ENCODE data around the gene IFNAR1. TPM values are rescaled to one million over a fixed set of nuclear protein-coding genes. Genes with fewer than 3 reads are reported as not detected.

The IFNAR1 gene
- total RNA-seq, 1 donor from 2014 or later, result 20.4 TPM

DNA sequence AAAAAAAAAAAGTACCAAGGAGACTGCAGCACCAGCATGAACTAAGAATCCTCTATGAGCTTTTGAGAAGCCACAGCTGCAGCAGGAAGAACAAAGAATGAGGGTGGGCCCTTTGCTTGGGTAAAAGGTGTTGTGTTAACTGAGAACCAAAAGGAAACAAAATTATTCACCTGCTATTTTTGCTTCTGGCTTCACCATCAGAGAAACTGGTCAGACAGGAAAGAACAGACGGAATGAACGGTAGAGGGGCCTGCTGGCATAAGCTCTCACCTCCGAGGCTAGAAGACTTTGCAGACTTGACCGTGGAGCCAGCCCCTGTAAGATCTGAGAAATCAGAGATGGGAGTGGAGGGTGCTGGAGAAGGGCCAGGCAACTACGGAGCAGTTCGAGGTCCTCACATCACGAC is 31.0 kb upstream of the IFNAR1 start:
- Mint-ChIP-seq H3K4me1 (ENCODE audit: low read depth) (peaks cover 18% of the 10 kb centered on the region), H3K27me3 (ENCODE audit: insufficient read depth) (no peaks in the 10 kb centered on the region), H3K36me3 (ENCODE audit: low read depth) (peaks cover 39% of the 10 kb centered on the region), H3K4me3 (no peak overlapping the region), H3K9me3 (peaks cover 4% of the 10 kb centered on the region), H3K27ac (peak overlapping the region; percentile 47)
- no peak for DNase-seq (ENCODE audit: low spot score)
- intact Hi-C loops (cut with micrococcal nuclease), result no loop called here

- DNase-seq (ENCODE audit: low spot score), result no peak
- Mint-ChIP-seq H3K36me3 (ENCODE audit: low read depth) (peaks cover 39% of the 10 kb centered on the region), H3K4me1 (ENCODE audit: low read depth) (peaks cover 38% of the 10 kb centered on the region), H3K9me3 (peaks cover 4% of the 10 kb centered on the region), H3K27me3 (ENCODE audit: insufficient read depth) (no peaks in the 10 kb centered on the region), H3K4me3 (no peak overlapping the region), H3K27ac (no peak overlapping the region)
- intact Hi-C loops (cut with micrococcal nuclease), result no loop called here
These were observed 28.6 kb upstream of the IFNAR1 start for GRCh38 chr21:33296156-33296555.

DNA sequence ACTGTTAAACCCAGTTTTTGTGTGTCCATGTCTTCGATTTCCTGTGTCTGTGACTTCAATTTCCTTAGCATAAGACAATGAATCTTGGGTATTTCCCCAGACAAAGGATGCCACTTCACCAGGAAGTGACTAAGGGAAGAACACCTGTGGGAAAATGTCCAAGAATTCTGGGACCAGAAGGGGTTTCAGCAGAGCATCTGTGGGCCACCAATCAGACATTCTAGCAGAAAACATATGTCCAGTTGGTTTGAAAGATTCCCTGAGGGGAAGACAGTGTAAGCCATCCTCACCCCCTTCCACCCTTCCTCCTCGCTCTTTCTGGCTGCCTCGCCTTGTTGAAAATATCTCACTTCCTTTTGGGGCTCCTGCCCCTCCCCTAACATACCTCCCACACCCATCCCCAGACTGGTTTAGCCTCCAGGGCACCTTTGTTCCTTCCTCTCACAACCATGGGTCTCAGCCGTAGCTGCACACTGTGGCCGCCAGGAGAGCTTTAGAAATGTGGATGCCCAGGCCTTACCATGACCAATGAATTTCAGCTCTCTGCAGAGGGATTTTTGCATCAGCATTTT is 25.5 kb upstream of the IFNAR1 start:
- Mint-ChIP-seq H3K9me3 (peaks cover 4% of the 10 kb centered on the region), H3K27me3 (ENCODE audit: insufficient read depth) (no peaks in the 10 kb centered on the region), H3K4me3 (peak overlapping the region; percentile 51), H3K36me3 (ENCODE audit: low read depth) (peaks cover 20% of the 10 kb centered on the region), H3K27ac (peak overlapping the region; percentile 80), H3K4me1 (ENCODE audit: low read depth) (peaks cover 38% of the 10 kb centered on the region)
- DNase-seq (ENCODE audit: low spot score), result peak; percentile 16
- intact Hi-C loops (cut with micrococcal nuclease), result no loop called here

GRCh38 chr21:33300701-33301631 is 23.8 kb upstream of the IFNAR1 start:
- H3K4me1 Mint-ChIP-seq (ENCODE audit: low read depth), result peaks cover 38% of the 10 kb centered on the region
- peak overlapping the region; percentile 42 for H3K27ac Mint-ChIP-seq
- DNase-seq (ENCODE audit: low spot score), result no peak
- H3K9me3 Mint-ChIP-seq, result peaks cover 4% of the 10 kb centered on the region
- no peak overlapping the region for H3K4me3 Mint-ChIP-seq
- H3K36me3 Mint-ChIP-seq (ENCODE audit: low read depth), result peaks cover 14% of the 10 kb centered on the region
- intact Hi-C loops (cut with micrococcal nuclease), result no loop called here
- no peaks in the 10 kb centered on the region for H3K27me3 Mint-ChIP-seq (ENCODE audit: insufficient read depth)

DNA sequence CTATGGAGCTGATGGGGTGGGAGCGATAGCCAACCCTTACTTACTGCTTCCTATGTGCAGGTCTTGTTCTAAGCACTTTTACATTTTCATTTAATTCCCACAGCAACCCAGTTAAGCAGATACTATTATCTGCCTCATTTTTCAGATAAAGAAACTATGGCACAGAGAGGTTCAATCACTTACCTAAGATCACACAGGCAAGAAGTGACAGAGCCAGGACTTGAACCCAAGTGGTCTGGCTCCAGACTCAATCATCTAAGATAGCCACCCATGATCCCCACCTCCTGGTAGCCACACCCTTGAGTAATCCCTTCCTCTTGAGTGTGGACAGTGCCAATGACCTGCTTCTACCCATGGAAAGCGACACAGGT is 23.2 kb upstream of the IFNAR1 start:
- intact Hi-C loops (cut with micrococcal nuclease), result no loop called here
- H3K4me1 Mint-ChIP-seq (ENCODE audit: low read depth), result peaks cover 38% of the 10 kb centered on the region
- H3K9me3 Mint-ChIP-seq, result peaks cover 4% of the 10 kb centered on the region
- H3K27me3 Mint-ChIP-seq (ENCODE audit: insufficient read depth), result no peaks in the 10 kb centered on the region
- no peak overlapping the region for H3K27ac Mint-ChIP-seq
- DNase-seq (ENCODE audit: low spot score), result no peak
- H3K4me3 Mint-ChIP-seq, result no peak overlapping the region
- H3K36me3 Mint-ChIP-seq (ENCODE audit: low read depth), result peaks cover 10% of the 10 kb centered on the region

DNA sequence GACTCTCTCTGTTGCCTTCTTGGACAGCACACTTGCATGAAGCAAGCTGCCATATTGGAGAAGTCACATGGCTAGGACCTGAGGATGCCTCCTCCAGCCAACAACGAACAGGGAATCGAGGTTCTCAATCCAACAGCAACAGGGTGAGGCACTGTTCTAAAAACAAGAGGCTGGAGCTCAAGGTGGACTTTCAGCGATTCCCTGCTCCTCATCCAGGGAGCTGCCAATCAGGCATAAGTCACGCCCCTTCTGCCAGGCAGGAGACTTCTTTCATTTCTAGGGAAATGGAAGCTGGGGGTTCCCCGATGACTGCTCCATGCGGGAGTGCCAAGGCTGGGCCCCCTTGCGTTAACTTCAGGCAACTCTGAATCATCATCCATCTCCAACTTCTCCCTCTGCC is 22.7 kb upstream of the IFNAR1 start:
- H3K27me3 Mint-ChIP-seq (ENCODE audit: insufficient read depth), result peaks cover 1% of the 10 kb centered on the region
- no peak for DNase-seq (ENCODE audit: low spot score)
- H3K9me3 Mint-ChIP-seq, result peaks cover 4% of the 10 kb centered on the region
- peaks cover 9% of the 10 kb centered on the region for H3K36me3 Mint-ChIP-seq (ENCODE audit: low read depth)
- H3K4me3 Mint-ChIP-seq, result no peak overlapping the region
- H3K27ac Mint-ChIP-seq, result no peak overlapping the region
- intact Hi-C loops (cut with micrococcal nuclease), result no loop called here
- peaks cover 38% of the 10 kb centered on the region for H3K4me1 Mint-ChIP-seq (ENCODE audit: low read depth)

DNA sequence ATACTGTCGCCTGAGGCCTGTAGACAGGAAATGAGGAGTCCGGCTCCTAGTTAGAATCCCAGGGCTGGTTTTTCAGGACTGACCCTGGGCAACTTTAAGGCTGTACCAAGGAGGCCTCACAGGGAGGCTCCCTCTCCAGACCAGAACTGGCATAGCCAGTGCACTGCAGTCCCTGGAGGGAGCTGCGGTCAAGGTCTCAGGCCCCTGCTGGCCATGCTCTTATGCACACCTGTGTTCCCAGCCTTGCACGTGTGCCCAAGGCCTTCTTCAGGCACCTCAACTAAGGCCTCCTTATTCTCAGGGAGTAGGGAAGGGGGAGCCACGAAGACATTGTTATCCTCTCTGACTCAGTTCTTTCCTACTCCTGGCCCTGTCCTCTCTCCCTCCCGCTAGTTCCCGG is 22.0 kb upstream of the IFNAR1 start:
- Mint-ChIP-seq H3K9me3 (peaks cover 4% of the 10 kb centered on the region), H3K4me3 (no peak overlapping the region), H3K27me3 (ENCODE audit: insufficient read depth) (peaks cover 4% of the 10 kb centered on the region), H3K4me1 (ENCODE audit: low read depth) (peaks cover 34% of the 10 kb centered on the region), H3K27ac (no peak overlapping the region), H3K36me3 (ENCODE audit: low read depth) (peaks cover 3% of the 10 kb centered on the region)
- intact Hi-C loops (cut with micrococcal nuclease), result no loop called here
- DNase-seq (ENCODE audit: low spot score), result no peak

DNA sequence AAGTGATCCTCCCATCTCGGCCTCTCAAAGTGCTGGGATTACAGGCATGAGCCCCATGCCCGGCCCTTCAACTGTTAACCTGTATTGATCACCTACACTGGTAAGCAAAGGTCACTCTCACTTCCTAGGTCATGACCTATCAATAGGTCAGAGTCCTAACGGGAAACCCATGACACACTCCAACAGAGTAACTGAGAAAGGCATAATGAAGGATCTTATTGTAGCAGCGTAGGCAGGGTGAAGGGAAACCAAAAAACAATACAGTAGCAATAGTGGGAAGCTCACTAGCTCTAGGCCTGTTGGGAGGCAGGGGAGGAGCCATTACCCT is 19.5 kb upstream of the IFNAR1 start:
- peaks cover 5% of the 10 kb centered on the region for H3K9me3 Mint-ChIP-seq
- H3K4me3 Mint-ChIP-seq, result no peak overlapping the region
- intact Hi-C loops (cut with micrococcal nuclease), result no loop called here
- no peak for DNase-seq (ENCODE audit: low spot score)
- H3K36me3 Mint-ChIP-seq (ENCODE audit: low read depth), result no peaks in the 10 kb centered on the region
- peaks cover 14% of the 10 kb centered on the region for H3K4me1 Mint-ChIP-seq (ENCODE audit: low read depth)
- H3K27ac Mint-ChIP-seq, result no peak overlapping the region
- peaks cover 4% of the 10 kb centered on the region for H3K27me3 Mint-ChIP-seq (ENCODE audit: insufficient read depth)

GRCh38 chr21:33305938-33306337 is 18.8 kb upstream of the IFNAR1 start:
- H3K36me3 Mint-ChIP-seq (ENCODE audit: low read depth), result no peaks in the 10 kb centered on the region

DNA sequence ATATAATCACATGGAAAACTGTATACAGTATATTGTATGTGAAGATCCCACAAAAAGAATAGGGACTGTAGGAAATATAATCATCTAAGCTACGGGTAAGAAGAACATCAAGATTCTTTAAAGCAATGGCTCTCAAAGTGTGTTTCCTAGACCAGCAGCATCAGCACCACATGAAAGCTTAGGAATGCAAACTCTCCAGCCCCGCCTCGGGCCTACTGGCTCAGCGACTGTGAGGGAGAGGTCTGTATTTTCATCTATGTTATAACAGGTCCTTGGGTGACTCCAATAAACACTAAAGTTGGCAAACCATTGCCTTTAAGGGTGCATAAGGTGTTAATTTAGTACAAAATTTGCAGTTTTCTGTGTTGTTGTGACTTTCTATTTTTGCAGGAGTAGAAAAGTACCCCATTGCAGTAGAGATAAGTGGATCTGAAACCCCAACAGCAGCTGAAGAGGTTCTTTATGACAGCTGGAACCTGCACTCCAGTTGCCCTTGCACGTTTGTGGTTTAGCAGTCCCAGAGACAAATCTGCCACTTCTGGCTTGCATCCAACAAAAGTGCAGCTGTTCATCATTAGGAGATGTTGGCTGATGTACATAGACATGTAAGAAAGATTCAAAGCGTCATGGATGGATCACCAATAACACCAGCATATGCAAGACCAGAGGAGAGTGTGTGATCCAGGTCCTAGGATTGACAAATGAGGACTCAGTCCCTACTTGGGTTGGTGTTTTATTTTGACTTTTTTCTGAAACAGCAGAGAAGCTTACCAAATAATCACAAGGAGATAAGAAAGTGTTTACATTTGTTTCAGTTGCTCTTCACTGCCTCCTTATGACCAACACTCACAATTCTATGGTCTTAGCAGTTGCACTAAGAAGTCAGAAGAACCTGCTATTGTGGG is 15.9 kb upstream of the IFNAR1 start:
- Mint-ChIP-seq H3K27me3 (ENCODE audit: insufficient read depth) (peaks cover 7% of the 10 kb centered on the region), H3K27ac (no peak overlapping the region), H3K4me1 (ENCODE audit: low read depth) (no peaks in the 10 kb centered on the region), H3K9me3 (peaks cover 7% of the 10 kb centered on the region), H3K4me3 (no peak overlapping the region), H3K36me3 (ENCODE audit: low read depth) (no peaks in the 10 kb centered on the region)
- intact Hi-C loops (cut with micrococcal nuclease), result no loop called here
- DNase-seq (ENCODE audit: low spot score), result no peak

More at GRCh38 chr21:33305938-33306337, 18.8 kb upstream of the IFNAR1 start:
- intact Hi-C loops (cut with micrococcal nuclease), result no loop called here
- no peak for DNase-seq (ENCODE audit: low spot score)
- H3K27ac Mint-ChIP-seq, result no peak overlapping the region
- H3K4me1 Mint-ChIP-seq (ENCODE audit: low read depth), result peaks cover 7% of the 10 kb centered on the region
- H3K9me3 Mint-ChIP-seq, result peaks cover 7% of the 10 kb centered on the region
- peaks cover 4% of the 10 kb centered on the region for H3K27me3 Mint-ChIP-seq (ENCODE audit: insufficient read depth)
- H3K4me3 Mint-ChIP-seq, result no peak overlapping the region

DNA sequence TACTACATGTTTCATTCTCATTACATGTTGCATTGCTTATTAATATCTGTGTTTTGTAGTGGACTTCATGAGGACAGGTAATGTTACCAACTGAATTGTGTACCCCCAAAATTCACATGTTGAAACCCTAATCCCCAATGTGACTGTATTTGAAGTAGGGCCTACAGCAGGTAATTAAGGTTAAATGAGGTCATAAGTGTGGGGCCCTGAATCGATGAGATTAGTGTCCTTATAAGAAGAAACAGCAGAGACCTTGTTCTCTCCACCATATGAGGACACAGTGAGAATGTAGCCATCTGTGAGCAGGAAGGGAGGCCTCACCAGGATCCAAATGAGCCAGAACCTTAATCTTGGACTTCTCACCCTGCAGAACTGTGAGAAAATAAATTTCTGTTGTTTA is 15.0 kb upstream of the IFNAR1 start:
- Mint-ChIP-seq H3K36me3 (ENCODE audit: low read depth) (no peaks in the 10 kb centered on the region), H3K27ac (no peak overlapping the region), H3K4me1 (ENCODE audit: low read depth) (no peaks in the 10 kb centered on the region), H3K27me3 (ENCODE audit: insufficient read depth) (peaks cover 8% of the 10 kb centered on the region), H3K4me3 (no peak overlapping the region), H3K9me3 (peaks cover 7% of the 10 kb centered on the region)
- no peak for DNase-seq (ENCODE audit: low spot score)
- intact Hi-C loops (cut with micrococcal nuclease), result no loop called here

GRCh38 chr21:33312121-33312520 is 12.6 kb upstream of the IFNAR1 start:
- Mint-ChIP-seq H3K27ac (no peak overlapping the region), H3K4me3 (no peak overlapping the region), H3K27me3 (ENCODE audit: insufficient read depth) (peaks cover 20% of the 10 kb centered on the region), H3K9me3 (peaks cover 7% of the 10 kb centered on the region), H3K4me1 (ENCODE audit: low read depth) (no peaks in the 10 kb centered on the region), H3K36me3 (ENCODE audit: low read depth) (no peaks in the 10 kb centered on the region)
- no peak for DNase-seq (ENCODE audit: low spot score)
- intact Hi-C loops (cut with micrococcal nuclease), result no loop called here

- H3K4me3 Mint-ChIP-seq, result no peak overlapping the region
- intact Hi-C loops (cut with micrococcal nuclease), result no loop called here
- H3K27me3 Mint-ChIP-seq (ENCODE audit: insufficient read depth), result peaks cover 27% of the 10 kb centered on the region
- H3K4me1 Mint-ChIP-seq (ENCODE audit: low read depth), result no peaks in the 10 kb centered on the region
- peaks cover 7% of the 10 kb centered on the region for H3K9me3 Mint-ChIP-seq
- DNase-seq (ENCODE audit: low spot score), result no peak
- H3K27ac Mint-ChIP-seq, result no peak overlapping the region
- no peaks in the 10 kb centered on the region for H3K36me3 Mint-ChIP-seq (ENCODE audit: low read depth)
These were observed 11.6 kb upstream of the IFNAR1 start for GRCh38 chr21:33313183-33313582.
